Karpas-422 (cell line): Measurements from ENCODE around the gene UGT1A3. TPM values are rescaled to one million over a fixed set of nuclear protein-coding genes. Genes with fewer than 3 reads are reported as not detected.

Source experiments
- DNase-seq: peaks from one replicate; pipeline ENCODE4 v3.0.0-alpha.2; 2015
- H2AFZ ChIP-seq: fragments of 200-600 bp; sonication (generic); 2 replicates; pipeline ENCODE4 v1.6.1; 2014; ENCODE audit warnings: antibody characterized with exemption, low read length, mixed read lengths
- H3K27ac ChIP-seq: fragments of 200-600 bp; sonication (generic); 2 replicates; pipeline ENCODE4 v1.5.1; 2014; ENCODE audit warnings: mild to moderate bottlenecking, low read length, moderate library complexity
- H3K27me3 ChIP-seq: fragments of 200-600 bp; sonication (generic); 2 replicates; pipeline ENCODE4 v1.6.1; 2014; ENCODE audit warnings: low read length, mixed read lengths
- H3K36me3 ChIP-seq: fragments of 200-600 bp; sonication (generic); 2 replicates; pipeline ENCODE4 v1.6.1; 2014; ENCODE audit warnings: low read length, mixed read lengths; ENCODE audit not compliant: insufficient read depth
- H3K4me1 ChIP-seq: fragments of 200-600 bp; sonication (generic); 2 replicates; pipeline ENCODE4 v1.6.1; 2014; ENCODE audit warnings: mild to moderate bottlenecking, low read length, mixed read lengths
- H3K4me2 ChIP-seq: fragments of 200-600 bp; sonication (generic); 2 replicates; pipeline ENCODE4 v1.6.1; 2014; ENCODE audit warnings: low read length, low read depth, mild to moderate bottlenecking; ENCODE audit not compliant: poor library complexity, severe bottlenecking
- H3K4me3 ChIP-seq: fragments of 200-600 bp; sonication (generic); 2 replicates; pipeline ENCODE4 v1.5.1; 2014; ENCODE audit warnings: mild to moderate bottlenecking, antibody characterized with exemption, low read length, mixed read lengths
- H3K79me2 ChIP-seq: fragments of 200-600 bp; sonication (generic); 2 replicates; pipeline ENCODE4 v1.6.1; 2014; ENCODE audit warnings: mild to moderate bottlenecking, low read length, mixed read lengths
- H3K9ac ChIP-seq: fragments of 200-600 bp; sonication (generic); 2 replicates; pipeline ENCODE4 v1.6.0; 2014; ENCODE audit warnings: low read length
- H3K9me2 ChIP-seq: fragments of 200-600 bp; sonication (generic), shearing (Covaris generic); replicated peaks from 2 replicates; pipeline ENCODE4 v1.6.0; 2014; ENCODE audit warnings: mild to moderate bottlenecking, low read length, moderate library complexity; ENCODE audit not compliant: insufficient read depth
- H3K9me3 ChIP-seq: fragments of 300-700, 200-600 bp; sonication (generic); 2 replicates; pipeline ENCODE4 v1.6.1; 2014; ENCODE audit warnings: low read length, mixed read lengths
- H4K20me1 ChIP-seq: fragments of 200-600 bp; sonication (generic); 2 replicates; pipeline ENCODE4 v1.6.1; 2014; ENCODE audit warnings: mild to moderate bottlenecking, antibody characterized with exemption, low read length, low read depth; ENCODE audit not compliant: insufficient read depth
- total RNA-seq: library from RNA; depleted of rRNA; stranded (reverse); fragments of >200 nt; shearing (Covaris generic); gene quantifications from 2 replicates; pipeline ENCODE4 v1.2.3, GENCODE V29; 2014; ENCODE audit warnings: low replicate concordance

Gene UGT1A3
- total RNA-seq, 1 experiment from 2014 or later = not detected

DNA sequence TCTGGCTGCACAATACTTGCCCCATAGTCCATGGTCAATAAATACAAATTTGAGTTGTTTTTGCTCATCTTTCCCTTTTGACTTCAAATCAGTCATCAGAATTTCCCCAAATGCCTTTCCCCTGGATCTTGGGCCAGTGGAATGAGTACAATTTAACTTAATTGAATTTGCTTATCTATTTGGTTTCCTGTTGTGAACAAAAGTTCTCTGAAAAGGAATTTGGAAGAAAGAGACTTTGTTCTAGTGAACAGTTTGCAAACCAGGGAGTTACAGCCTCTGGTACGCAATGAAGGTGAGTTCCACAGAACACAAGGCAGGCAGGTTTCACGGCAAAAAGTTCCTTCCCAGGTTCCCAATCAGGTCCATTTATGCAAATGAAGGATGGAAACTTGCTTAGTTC, 30.0 kb downstream of the UGT1A3 start:
- H3K4me2 ChIP-seq = no peak overlapping the region
- peaks cover 2% of the 10 kb centered on the region; the same call in 1 of the 2 replicates for H3K27me3 ChIP-seq
- no peaks in the 10 kb centered on the region for H3K79me2 ChIP-seq
- no peak overlapping the region for H2AFZ ChIP-seq
- no peaks in the 10 kb centered on the region for H4K20me1 ChIP-seq
- H3K9me2 ChIP-seq = no peaks in the 10 kb centered on the region
- DNase-seq = no peak
- H3K4me3 ChIP-seq = no peak overlapping the region
- H3K9ac ChIP-seq = no peak overlapping the region
- H3K27ac ChIP-seq = no peak overlapping the region
- no peaks in the 10 kb centered on the region; the same call in 1 of the 2 replicates for H3K9me3 ChIP-seq
- H3K36me3 ChIP-seq = no peaks in the 10 kb centered on the region
- no peaks in the 10 kb centered on the region; the same call in 1 of the 2 replicates for H3K4me1 ChIP-seq

DNA sequence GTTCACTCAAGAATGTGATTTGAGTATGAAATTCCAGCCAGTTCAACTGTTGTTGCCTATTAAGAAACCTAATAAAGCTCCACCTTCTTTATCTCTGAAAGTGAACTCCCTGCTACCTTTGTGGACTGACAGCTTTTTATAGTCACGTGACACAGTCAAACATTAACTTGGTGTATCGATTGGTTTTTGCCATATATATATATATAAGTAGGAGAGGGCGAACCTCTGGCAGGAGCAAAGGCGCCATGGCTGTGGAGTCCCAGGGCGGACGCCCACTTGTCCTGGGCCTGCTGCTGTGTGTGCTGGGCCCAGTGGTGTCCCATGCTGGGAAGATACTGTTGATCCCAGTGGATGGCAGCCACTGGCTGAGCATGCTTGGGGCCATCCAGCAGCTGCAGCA, 31.2 kb downstream of the UGT1A3 start, which contains the start of gene UGT1A1:
TSS of gene UGT1A1 (plus strand) at position 228 of the 400 bp plus-strand sequence. CDS start at position 246, 18 bp downstream.
- H3K9me2 ChIP-seq = no peaks in the 10 kb centered on the region
- H3K36me3 ChIP-seq = no peaks in the 10 kb centered on the region
- DNase-seq = no peak
- H4K20me1 ChIP-seq = no peaks in the 10 kb centered on the region
- no peak within 1 kb of the TSS for H3K9ac ChIP-seq
- H3K27ac ChIP-seq = no peak within 1 kb of the TSS
- no peak within 1 kb of the TSS for H3K4me3 ChIP-seq
- no peaks in the 10 kb centered on the region for H3K79me2 ChIP-seq
- H3K27me3 ChIP-seq = peaks cover 2% of the 10 kb centered on the region; the same call in 1 of the 2 replicates
- no peaks in the 10 kb centered on the region; the same call in 1 of the 2 replicates for H3K9me3 ChIP-seq
- no peak within 1 kb of the TSS for H2AFZ ChIP-seq
- no peak within 1 kb of the TSS for H3K4me2 ChIP-seq
- no peaks in the 10 kb centered on the region; the same call in 1 of the 2 replicates for H3K4me1 ChIP-seq

DNA sequence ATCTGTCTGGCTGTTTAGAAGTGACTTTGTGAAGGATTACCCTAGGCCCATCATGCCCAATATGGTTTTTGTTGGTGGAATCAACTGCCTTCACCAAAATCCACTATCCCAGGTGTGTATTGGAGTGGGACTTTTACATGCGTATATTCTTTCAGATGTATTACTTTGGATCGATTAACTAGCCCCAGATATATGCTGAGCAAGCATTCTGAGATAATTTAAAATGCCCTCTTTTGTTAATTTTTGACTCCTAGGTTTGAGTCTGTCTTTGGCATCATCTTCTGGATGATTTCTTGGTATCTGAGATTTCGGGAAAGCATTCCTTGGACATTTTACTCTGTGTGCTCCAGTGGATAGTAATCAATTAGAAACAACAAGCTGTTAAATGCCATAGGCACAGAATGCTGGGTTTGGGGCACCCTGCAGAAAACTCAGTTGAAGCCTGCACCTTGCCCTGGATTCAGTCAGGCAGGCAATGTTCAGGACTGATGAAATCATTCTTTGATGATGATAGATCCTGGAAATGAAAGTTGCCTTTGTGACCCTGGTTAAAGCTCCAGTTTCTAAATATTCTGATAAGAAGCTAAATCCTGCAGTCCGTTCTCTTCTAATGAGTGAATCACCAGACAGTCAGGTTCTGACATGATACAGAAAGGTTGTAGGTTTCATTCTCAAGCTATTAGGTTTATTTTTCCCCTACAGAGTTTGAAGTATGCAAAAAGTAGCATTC, 32.4 kb downstream of the UGT1A3 start:
- no peak for DNase-seq
- H3K4me2 ChIP-seq = no peak overlapping the region
- H3K9ac ChIP-seq = no peak overlapping the region
- H3K4me3 ChIP-seq = no peak overlapping the region
- H3K9me2 ChIP-seq = no peaks in the 10 kb centered on the region
- H3K9me3 ChIP-seq = no peaks in the 10 kb centered on the region; the same call in 1 of the 2 replicates
- H2AFZ ChIP-seq = no peak overlapping the region
- H3K4me1 ChIP-seq = no peaks in the 10 kb centered on the region; the same call in 1 of the 2 replicates
- no peaks in the 10 kb centered on the region for H3K36me3 ChIP-seq
- no peaks in the 10 kb centered on the region for H3K79me2 ChIP-seq
- no peak overlapping the region for H3K27ac ChIP-seq
- no peaks in the 10 kb centered on the region for H4K20me1 ChIP-seq
- peaks cover 2% of the 10 kb centered on the region; the same call in 1 of the 2 replicates for H3K27me3 ChIP-seq

DNA sequence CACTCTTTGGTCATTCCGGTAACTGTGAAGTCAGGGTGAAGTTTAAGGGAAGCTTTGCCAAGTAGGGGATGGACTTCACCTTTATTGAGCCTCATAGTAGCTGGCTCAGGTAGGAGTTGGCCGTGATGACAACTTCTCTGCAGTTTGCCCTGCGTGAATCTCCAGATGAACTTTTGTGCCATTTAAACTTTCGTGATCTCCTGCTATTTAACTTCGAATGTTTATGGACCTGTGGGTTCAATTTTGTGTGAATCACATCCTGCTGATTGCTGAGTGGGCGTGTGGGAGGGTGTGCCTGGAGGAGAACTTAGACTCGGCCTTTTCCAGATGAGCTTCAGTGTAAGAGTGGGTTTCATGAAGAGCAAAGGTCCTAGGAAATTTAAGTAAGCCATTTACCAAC, 35.4 kb downstream of the UGT1A3 start:
- Histone ChIP-seq H3K36me3 (no peaks in the 10 kb centered on the region), H3K4me3 (no peak overlapping the region), H3K4me1 (no peaks in the 10 kb centered on the region), H3K27me3 (no peaks in the 10 kb centered on the region), H2AFZ (no peak overlapping the region), H3K9me2 (no peaks in the 10 kb centered on the region), H3K9me3 (no peaks in the 10 kb centered on the region), H3K4me2 (no peak overlapping the region), H4K20me1 (no peaks in the 10 kb centered on the region), H3K27ac (no peak overlapping the region), H3K79me2 (no peaks in the 10 kb centered on the region), H3K9ac (no peak overlapping the region)
- no peak for DNase-seq

DNA sequence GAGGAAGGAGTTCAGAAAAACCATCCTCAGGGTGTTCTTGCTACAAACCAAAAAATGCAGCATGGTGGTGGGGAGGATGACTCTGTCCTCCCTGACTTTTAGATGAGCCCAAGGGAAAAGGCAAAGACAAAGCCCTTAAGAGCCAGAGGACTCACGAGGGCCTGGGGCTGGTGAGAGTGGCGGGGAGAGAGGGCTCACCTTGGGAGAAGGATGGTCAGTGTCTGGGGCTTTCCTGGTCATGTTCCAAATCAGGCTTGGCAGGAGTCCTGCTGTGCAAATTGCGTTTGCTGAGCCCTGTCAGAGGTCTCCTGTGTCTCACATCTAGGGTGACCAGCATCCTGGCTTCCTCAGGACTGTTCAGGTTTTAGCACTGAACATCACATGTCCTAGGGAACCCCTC, 35.9 kb downstream of the UGT1A3 start:
- Histone ChIP-seq H3K4me1 (no peaks in the 10 kb centered on the region), H3K36me3 (no peaks in the 10 kb centered on the region), H3K27ac (no peak overlapping the region), H3K4me2 (no peak overlapping the region), H2AFZ (no peak overlapping the region), H3K9ac (no peak overlapping the region), H3K79me2 (no peaks in the 10 kb centered on the region), H3K9me3 (no peaks in the 10 kb centered on the region), H4K20me1 (no peaks in the 10 kb centered on the region), H3K27me3 (no peaks in the 10 kb centered on the region), H3K4me3 (no peak overlapping the region), H3K9me2 (no peaks in the 10 kb centered on the region)
- no peak for DNase-seq

DNA sequence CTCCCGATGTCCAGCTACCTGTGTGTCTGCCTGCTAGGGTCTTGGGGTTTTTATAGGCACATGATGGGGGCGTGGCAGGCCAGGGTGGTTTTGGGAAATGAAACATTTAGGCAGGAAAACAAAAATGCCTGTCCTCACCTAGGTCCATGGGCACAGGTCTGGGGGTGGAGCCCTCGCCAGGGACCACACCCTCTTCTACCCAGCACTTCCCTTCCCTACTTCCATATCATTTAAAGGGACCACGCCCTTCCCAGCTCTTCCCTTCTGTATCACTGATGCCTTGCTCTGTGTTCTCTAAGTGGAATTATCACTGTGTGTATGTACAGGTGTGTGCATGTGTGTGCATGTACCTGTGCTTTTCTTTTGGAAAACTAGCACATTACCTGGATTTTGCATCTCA, 37.6 kb downstream of the UGT1A3 start:
- H3K79me2 ChIP-seq = no peaks in the 10 kb centered on the region

DNA sequence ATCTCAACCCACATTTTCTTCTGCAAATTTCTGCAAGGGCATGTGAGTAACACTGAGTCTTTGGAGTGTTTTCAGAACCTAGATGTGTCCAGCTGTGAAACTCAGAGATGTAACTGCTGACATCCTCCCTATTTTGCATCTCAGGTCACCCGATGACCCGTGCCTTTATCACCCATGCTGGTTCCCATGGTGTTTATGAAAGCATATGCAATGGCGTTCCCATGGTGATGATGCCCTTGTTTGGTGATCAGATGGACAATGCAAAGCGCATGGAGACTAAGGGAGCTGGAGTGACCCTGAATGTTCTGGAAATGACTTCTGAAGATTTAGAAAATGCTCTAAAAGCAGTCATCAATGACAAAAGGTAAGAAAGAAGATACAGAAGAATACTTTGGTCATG, 39.2 kb downstream of the UGT1A3 start:
- H3K4me1 ChIP-seq = no peaks in the 10 kb centered on the region
- no peak overlapping the region for H3K4me3 ChIP-seq
- H2AFZ ChIP-seq = no peak overlapping the region
- no peak overlapping the region for H3K27ac ChIP-seq
- H3K9ac ChIP-seq = no peak overlapping the region
- H3K9me3 ChIP-seq = no peaks in the 10 kb centered on the region
- no peaks in the 10 kb centered on the region for H3K36me3 ChIP-seq
- H3K79me2 ChIP-seq = no peaks in the 10 kb centered on the region
- H3K4me2 ChIP-seq = no peak overlapping the region
- H4K20me1 ChIP-seq = no peaks in the 10 kb centered on the region
- DNase-seq = no peak
- H3K9me2 ChIP-seq = no peaks in the 10 kb centered on the region
- no peaks in the 10 kb centered on the region for H3K27me3 ChIP-seq

More for the DNA sequence above, 37.6 kb downstream of the UGT1A3 start:
- Histone ChIP-seq H4K20me1 (no peaks in the 10 kb centered on the region), H3K36me3 (no peaks in the 10 kb centered on the region), H3K4me1 (no peaks in the 10 kb centered on the region), H3K4me3 (no peak overlapping the region), H3K27me3 (no peaks in the 10 kb centered on the region), H2AFZ (no peak overlapping the region), H3K9me3 (no peaks in the 10 kb centered on the region), H3K9me2 (no peaks in the 10 kb centered on the region), H3K27ac (no peak overlapping the region), H3K9ac (no peak overlapping the region), H3K4me2 (no peak overlapping the region)
- no peak for DNase-seq

DNA sequence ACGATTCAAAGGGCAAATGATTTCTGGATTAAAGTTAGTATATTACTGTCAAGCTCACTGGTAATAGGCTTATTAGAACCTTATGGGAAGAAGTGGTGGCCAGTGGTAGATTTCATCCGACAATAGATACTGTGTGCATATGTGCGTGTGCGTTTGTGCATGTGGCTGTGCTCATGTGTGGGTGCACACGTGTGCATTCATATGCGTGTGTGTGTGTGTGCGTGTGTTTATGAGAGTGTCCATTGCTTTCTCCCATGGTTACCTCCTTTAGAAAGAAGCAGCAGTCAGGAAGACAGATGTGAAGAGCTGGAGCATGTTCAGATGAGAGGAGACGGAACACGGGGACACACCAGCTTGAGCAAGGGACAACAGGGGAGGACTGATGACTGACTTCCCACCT, 40.4 kb downstream of the UGT1A3 start:
- Histone ChIP-seq H3K9me3 (no peaks in the 10 kb centered on the region), H3K36me3 (no peaks in the 10 kb centered on the region), H2AFZ (no peak overlapping the region), H3K9me2 (no peaks in the 10 kb centered on the region), H3K9ac (no peak overlapping the region), H3K4me3 (no peak overlapping the region), H3K27me3 (no peaks in the 10 kb centered on the region), H3K4me1 (no peaks in the 10 kb centered on the region), H3K4me2 (no peak overlapping the region), H4K20me1 (no peaks in the 10 kb centered on the region), H3K27ac (no peak overlapping the region), H3K79me2 (no peaks in the 10 kb centered on the region)
- no peak for DNase-seq
